Measurements from ENCODE around the gene TCF12.

The TCF12 gene

DNA sequence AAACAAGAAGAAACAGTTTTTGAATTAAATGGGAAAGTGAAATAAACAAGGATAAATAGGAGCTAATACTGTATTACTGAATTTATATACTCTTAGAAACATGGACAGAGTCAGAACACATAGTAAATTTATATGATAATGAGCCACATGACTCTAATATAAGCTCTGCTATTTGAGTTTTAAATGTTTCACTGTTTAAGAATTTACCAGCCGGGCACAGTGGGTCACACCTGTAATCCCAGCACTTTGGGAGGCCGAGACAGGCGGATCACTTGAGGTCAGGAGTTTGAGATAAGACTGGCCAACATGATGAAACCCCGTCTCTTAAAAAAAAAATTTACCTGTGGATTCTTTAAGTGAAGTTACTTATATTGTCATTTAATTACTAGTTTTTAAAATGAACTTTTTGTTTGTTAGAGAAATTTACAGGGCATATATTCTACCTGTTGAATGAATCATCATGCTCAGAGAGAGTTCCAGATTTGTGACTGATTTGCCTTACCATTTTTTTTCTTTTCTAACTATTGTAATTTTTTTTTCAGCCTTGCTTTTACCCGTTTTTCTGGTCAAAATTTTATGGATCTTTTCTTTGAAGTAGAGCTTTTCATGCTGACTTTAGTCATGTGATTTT is 125.7 kb downstream of the TCF12 start:
- in situ Hi-C loops (cut with MboI; ENCODE audit: low sequenced_read_pairs) = no loop called here

GRCh38 chr15:57044970-57045369 is 126.5 kb downstream of the TCF12 start:
- in situ Hi-C loops (cut with MboI; ENCODE audit: low sequenced_read_pairs) = no loop called here

DNA sequence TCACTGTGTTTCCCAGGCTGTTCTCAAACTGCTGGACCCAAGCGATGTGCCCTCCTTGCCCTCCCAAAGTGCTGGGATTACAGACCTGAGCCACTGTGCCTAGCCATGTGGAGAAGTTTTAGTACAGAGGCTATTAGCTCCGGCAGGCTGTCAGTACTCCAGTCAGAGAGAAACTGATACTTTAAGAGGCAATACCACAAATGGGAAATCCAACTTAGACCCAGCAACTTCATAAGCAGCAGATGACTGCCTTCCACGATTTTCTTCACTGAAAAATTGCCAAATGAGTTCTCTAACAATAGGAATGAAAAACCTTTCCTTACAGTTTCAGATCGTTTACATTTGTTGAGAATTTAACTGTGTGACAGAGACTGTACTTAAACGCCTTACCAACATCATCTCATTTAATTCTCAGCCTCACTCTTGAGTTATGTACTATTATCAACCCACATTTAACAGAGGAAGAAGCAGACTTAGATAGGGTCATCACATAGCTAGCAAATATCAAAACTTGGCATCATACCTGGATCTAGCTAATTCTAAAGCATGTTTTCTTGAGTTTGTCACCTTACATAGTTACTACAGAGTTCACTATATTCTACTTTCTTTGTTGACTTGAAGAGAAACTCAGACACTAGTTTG is 127.4 kb downstream of the TCF12 start:
- in situ Hi-C loops (cut with MboI; ENCODE audit: low sequenced_read_pairs) = no loop called here

- in situ Hi-C loops (cut with MboI; ENCODE audit: low sequenced_read_pairs) = no loop called here
These were observed 130.6 kb downstream of the TCF12 start for GRCh38 chr15:57048930-57049549.

- in situ Hi-C loops (cut with MboI; ENCODE audit: low sequenced_read_pairs) = no loop called here
These were observed 135.0 kb downstream of the TCF12 start for GRCh38 chr15:57053470-57053869.

GRCh38 chr15:57054204-57054750 is 135.8 kb downstream of the TCF12 start:
- in situ Hi-C loops (cut with MboI; ENCODE audit: low sequenced_read_pairs) = no loop called here

DNA sequence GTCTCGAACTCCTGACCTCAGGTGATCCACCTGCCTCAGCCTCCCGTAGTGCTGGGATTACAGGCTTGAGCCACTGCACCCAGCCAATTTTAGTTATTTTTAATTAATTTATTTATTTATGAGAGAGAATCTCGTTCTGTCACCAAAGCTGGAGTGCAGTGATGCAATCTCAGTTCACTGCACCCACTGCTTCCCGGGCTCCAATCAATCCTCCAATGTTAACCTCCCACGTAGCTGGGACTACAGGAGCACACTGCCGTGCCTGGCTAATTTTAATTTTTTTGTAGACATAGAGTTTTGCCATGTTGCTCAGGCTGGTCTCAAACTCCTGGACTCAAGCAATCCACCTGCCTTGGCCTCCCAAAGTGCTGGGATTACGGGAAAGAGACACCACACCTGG is 137.9 kb downstream of the TCF12 start:
- in situ Hi-C loops (cut with MboI; ENCODE audit: low sequenced_read_pairs) = no loop called here

- in situ Hi-C loops (cut with MboI; ENCODE audit: low sequenced_read_pairs) = no loop called here
These were observed 138.9 kb downstream of the TCF12 start for GRCh38 chr15:57057134-57057930.

DNA sequence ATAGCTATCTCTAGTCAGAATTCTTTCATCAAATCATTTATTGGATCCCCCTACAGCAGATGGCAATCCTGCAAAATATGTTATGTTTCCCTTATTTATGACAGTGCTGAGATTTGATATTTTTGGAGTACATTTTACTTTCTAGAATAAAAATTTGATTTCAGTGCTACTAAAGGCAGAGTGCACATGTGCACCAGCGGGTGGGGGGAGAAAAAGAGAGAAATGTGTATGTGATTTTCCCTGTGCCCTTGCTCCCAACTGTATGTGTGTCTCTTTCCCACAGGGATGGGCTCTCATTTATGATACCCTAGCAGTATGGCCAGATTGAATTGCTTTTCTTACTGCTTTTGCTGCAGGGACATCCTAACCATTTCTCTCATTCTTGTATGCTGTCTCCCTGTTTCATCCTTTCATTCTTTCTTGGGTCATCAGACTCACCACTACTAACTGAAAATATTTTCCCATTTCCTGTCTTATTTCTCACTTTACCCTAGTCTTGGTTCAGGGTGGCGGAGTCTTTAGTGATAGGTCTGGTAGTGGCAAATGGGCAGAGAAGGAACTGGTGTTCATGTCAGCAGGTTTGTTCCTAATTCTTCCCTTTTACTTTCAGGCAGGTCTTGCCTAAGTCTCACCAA is 140.7 kb downstream of the TCF12 start:
- in situ Hi-C loops (cut with MboI; ENCODE audit: low sequenced_read_pairs) = no loop called here

DNA sequence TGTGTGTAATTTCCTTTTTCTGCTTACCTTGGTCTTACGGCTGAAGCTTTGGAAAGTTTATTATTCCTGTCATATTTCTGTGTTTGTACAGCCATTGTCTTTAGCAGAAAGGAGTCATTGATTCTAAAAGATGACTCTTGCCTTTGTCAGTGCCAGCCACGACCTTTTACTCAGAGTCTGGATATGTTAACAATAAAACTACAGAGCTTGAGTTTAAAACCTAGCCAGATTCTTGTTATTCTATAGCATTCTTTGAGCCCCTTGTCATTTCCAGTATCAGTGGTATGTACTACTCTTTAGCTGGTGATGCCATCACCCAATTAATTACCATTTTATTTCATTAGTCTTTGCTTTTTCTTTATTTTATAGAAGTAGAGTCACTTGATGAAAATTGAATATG is 142.4 kb downstream of the TCF12 start:
- in situ Hi-C loops (cut with MboI; ENCODE audit: low sequenced_read_pairs) = no loop called here

GRCh38 chr15:57061281-57061680 is 142.8 kb downstream of the TCF12 start:
- in situ Hi-C loops (cut with MboI; ENCODE audit: low sequenced_read_pairs) = no loop called here

GRCh38 chr15:57061696-57062095 is 143.3 kb downstream of the TCF12 start:
- in situ Hi-C loops (cut with MboI; ENCODE audit: low sequenced_read_pairs) = no loop called here

DNA sequence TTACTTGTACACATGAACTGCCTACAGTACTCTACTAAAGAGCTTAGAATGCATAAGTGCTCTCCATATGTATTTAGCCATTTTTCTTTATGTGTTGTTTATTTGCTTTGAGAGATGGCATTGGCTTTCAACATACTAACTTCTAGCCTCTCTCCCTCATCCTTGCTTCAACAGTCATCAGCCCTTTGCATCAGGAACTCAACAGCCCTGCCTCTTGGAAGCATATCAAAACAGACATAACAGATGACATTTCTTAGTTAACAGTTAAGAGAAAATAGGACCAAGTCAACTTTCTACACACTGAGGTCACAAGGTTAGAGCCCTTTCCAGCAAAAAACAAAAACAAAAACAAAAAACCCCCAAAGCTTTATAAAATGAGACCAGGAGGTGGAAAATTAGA is 145.6 kb downstream of the TCF12 start:
- in situ Hi-C loops (cut with MboI; ENCODE audit: low sequenced_read_pairs) = no loop called here

DNA sequence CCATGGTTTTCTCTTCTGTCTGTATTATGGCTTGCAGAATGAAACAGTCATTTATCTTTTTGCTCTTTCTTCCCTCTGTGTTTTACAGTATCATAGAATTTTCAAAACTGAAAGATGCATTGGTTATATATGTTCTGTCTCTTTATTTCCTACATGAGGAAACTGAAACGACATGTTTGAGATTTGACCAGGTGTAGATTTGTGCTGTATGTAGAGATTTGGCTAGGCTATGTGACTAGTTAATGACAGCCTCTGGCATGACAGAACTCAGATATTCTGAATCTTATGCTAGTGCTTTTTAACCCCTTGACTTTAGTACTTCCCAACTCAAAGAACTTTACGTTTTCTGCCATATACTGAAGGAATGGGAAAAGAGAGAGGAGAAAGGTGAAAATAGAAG is 151.0 kb downstream of the TCF12 start:
- in situ Hi-C loops (cut with MboI; ENCODE audit: low sequenced_read_pairs) = no loop called here

DNA sequence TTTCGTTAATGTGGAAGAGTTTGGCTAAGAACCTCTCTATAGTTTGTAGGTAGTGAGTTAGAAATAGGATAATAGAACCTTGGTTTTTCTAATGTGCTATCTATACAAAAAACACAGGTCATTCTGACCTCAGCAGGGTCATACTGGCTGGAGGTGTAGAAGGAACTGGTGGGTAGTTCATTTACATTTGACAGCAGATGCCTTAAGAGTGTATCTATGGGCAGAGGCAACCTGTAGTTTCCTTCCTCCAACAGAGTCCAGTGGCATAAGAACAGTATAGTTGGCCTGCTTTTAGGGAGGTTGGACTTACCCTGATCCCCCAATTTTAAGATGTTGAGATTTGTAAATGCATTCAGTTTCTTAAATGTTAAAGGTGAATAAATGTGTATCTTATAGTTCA is 152.2 kb downstream of the TCF12 start:
- in situ Hi-C loops (cut with MboI; ENCODE audit: low sequenced_read_pairs) = no loop called here

- in situ Hi-C loops (cut with MboI; ENCODE audit: low sequenced_read_pairs) = no loop called here
These were observed 161.0 kb downstream of the TCF12 start for GRCh38 chr15:57079446-57079845.

DNA sequence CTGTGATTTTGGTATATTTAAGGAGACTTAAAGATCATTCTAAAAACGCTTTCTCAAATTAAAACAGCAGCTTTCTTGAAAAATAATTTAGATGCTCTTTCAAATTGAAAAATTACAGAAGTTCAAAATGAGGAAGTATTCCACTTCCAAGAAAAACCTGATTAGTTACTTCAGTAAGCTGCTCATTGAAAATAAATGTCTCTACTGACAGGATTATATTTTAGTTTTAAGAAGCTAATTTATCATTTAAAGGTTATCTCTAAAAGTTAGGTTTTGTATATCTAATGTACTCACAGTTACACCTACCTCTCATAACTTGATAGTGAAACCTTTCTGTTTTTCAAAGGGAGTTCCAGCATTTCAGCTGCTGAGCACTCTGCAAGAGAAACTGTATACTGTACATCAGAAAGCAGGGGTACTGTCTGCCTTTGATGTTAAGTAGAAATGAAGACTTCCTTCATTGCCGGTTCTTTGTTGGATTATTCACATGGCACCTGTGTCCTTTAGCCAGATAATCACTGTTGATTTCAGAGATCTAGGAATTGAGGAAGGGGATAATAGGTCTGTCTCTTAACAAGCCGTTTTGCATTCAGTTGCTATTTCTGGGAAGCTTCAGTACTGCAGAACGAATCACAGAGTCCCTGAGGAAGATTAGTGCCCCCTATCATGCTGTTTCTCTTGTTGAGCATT is 161.6 kb downstream of the TCF12 start:
- in situ Hi-C loops (cut with MboI; ENCODE audit: low sequenced_read_pairs) = no loop called here

- in situ Hi-C loops (cut with MboI; ENCODE audit: low sequenced_read_pairs) = no loop called here
These were observed 163.7 kb downstream of the TCF12 start for GRCh38 chr15:57082054-57082728.

DNA sequence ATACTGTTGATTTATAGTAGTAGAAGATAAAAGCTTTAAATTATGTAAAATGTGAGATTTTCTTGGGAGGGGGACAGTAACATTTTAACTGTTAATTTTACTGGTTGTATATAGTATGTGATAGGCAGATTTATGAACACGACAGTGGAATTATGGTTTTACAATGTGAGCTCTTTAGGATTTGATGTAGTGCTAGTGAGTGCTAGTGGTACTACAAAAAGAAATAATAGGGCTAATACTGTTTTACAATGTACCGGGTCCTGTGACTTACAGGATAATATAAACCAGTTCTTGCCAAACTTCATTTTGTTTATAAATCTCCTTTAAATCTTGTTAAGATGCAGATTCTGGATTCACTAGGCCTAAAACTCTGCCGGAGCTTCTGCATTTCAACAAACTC is 165.7 kb downstream of the TCF12 start:
- in situ Hi-C loops (cut with MboI; ENCODE audit: low sequenced_read_pairs) = no loop called here

GRCh38 chr15:57085267-57085666 is 166.8 kb downstream of the TCF12 start:
- in situ Hi-C loops (cut with MboI; ENCODE audit: low sequenced_read_pairs) = no loop called here

Data from HL-60/S4 treated with phorbol 12-myristate 13-acetate at 8.2 ng/mL for 4 days and 3 days (cell line).